Stimulated activated CD4-positive, alpha-beta T cell treated with anti-CD3 and anti-CD28 coated beads, Interleukin-4, amount 100 ng/mL, for 48 hours (primary cell): ENCODE data around the gene TCP10L.
"Not testable (repeated sequence)": the region's sequence is repeated elsewhere in the genome, so short reads cannot be mapped to it uniquely, and the experiment has no call there.

Source experiments
- DNase-seq, 2 donors: peaks; one replicate each; pipeline ENCODE4 v3.0.0-alpha.2; 2020; ENCODE audit warnings: low read depth in 2 of 2

The TCP10L gene

DNA sequence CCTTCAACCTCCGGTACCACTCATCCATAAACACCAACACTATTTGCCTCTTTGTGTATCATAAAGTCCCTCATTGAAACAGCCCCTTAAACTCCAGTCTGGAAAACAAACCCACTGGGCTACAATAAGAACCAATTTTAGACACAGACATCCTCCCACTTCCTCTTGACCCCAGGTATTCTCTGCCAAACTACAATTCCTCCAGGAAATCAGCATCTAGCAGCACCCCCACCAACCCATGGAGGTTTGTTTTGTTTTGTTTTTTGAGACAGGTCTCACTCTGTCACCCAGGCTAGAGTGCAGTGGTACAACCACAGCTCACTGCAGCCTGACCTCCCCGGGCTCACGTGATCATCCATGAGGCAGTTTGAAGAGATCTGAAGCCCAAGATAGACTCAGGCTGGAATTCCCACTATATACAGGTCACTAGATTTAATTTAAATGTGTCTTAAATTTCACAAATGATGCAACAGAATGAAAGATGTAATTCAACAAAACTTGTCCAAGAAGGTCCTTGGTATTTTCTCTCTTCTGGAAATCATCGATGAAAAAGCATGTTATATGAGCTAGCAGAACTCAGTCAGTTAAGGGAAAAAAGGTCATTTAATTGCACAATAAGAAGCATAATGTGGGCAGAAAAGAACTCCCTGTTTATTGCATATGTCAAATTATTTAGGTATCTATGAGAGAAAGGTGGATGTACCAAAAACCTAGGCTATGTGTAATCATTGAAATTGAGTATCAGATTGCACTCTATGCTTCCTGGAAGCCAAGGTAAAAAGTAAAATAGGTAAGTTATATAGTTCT lies 30.3 kb downstream of the TCP10L start:
- DNase-seq = no peak

DNA sequence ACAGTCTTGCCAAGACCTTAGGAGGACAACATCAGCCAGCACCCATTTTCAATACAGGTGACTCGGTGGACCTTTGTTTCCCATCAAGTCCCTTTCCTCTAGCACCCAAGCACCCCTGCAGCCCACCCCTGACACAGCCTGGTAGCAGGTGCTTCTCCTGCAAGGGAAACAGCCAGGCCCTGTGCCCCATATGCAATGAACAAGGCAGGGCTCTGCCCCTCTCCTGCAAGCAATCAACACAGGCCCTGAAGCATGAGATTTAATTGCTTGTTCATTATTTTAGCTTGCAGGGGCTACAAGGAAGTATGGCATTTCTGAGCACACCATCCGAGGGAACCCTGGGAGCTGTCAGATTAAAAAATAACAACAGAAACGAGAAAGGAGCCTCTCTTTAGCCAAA lies 35.4 kb downstream of the TCP10L start:
- DNase-seq = no peak

DNA sequence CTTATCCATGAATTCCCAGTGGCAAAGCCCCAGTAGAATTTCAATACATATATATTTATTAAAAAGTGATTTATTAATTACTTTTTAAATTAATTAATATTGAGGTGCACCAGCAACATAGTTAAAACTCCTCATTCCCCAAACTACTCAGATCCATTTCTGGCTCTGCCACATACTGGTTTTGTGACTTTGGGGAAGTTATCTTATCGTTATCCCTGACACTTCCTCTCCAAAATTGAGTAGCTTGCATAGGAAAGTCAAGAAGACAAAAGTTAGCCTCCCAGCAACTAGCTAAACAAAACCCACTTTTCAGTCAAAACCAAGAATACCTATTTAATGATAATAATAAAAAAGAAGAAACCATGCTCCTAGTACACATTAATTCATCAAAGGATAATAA lies 35.9 kb downstream of the TCP10L start:
- DNase-seq = no peak

DNA sequence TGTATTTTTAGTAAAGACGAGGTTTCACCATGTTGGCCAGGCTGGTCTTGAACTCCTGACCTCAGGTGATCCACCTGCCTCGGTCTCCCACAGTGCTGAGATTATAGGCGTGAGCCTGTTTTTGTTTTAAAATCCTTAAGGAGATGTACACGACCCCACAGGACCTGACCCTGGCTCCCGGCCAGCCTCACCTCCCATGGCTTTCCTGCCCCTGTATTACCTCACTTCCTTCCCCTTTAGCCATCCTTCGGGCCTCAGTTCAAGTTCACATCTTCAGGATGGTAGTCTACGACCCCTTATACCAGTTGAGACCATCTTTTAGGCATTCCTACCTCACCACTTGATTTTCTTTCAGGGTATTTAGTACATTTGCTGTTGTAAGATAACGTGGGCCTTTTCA lies 36.3 kb downstream of the TCP10L start:
- no peak for DNase-seq

DNA sequence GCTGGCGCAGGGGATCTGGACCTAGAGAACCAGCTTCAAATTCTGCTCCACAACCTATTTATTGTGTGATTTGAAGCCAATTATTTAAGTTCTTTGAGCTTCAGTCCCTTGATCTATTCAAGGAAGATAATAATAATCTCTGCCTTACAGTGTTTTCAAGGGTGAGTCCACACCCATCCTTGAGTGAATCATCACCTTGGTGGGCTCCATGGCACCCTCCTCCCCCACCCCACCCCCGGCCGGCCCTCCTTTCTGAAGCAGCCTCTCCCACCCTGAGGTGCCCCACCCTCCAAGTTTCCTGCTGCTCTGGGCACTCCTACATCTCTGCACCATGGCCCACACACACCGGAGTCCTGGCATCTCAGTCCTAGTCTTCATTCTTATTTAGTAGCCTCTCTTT lies 38.3 kb downstream of the TCP10L start:
- no peak for DNase-seq

DNA sequence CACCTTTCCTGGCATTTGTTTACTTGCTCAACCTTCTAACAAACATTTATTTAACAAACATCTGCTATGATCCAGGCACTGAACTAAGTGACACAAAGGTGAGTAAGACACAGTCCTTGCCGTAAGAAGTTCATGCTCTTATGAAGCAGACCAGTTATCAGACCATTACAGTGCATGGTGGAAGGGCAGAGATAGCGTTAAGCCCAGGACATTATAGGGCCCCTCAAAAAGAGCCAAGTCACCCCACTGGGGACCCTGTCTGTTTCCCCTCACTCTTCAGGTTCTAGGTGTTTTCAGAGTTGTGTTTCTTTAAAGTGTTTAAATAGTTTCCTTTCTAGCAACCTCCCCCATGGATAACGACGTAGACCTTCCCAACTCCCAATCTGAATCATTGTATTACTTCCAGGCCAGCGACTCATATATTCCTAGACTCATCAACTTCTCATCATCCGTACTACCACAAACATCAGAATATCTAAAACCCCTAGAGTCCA lies 39.3 kb downstream of the TCP10L start:
- DNase-seq = no peak

DNA sequence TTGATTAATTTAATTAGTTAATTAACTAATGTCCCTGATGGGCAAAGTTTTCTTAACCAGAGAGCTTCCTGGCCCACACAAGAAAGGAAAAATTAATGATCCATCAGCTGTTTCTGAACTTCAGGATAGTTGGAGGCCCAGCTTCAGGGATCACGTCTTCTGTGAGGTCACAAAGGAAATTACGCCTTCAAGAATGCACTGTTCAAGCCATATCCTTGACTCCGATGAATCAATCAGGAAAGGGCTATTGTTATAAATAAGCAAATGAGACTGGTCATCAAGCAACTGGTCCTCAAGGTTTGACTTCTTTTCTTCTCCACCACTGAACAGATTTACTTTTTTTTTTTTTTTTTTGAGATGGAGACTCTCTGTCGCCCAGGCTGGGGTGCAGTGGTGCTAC lies 40.6 kb downstream of the TCP10L start:
- no peak for DNase-seq

DNA sequence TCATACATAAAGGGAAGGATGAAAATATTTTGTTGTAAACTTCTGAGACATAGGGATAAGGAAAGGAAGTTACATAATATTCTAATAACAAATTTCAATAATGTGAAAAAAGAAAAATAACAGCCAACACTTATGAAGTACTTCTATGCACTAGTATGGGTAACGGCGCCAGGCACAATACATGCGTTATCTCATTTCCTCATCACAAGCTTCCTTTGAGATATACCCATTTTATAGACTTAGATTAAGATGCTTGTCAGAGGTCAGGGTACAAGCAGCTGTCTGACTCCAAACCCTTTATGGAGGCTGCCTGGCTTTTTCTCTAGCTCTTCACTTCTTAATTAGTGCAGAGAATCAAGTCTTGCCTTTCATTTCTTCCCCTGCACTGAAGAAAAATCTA lies 41.3 kb downstream of the TCP10L start:
- no peak for DNase-seq

DNA sequence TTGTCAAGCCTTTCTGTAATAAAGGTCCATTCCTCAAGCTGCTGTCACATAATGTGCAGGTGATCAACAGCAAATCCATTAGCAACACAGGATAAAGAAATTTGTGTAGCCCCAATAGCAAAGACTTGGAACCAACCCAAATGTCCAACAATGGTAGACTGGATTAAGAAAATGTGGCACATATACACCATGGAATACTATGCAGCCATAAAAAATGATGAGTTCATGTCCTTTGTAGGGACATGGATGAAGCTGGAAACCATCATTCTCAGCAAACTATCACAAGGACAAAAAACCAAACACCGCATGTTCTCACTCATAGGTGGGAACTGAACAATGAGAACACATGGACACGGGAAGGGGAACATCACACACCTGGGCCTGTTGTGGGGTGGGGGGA lies 42.3 kb downstream of the TCP10L start:
- not testable (repeated sequence) for DNase-seq

DNA sequence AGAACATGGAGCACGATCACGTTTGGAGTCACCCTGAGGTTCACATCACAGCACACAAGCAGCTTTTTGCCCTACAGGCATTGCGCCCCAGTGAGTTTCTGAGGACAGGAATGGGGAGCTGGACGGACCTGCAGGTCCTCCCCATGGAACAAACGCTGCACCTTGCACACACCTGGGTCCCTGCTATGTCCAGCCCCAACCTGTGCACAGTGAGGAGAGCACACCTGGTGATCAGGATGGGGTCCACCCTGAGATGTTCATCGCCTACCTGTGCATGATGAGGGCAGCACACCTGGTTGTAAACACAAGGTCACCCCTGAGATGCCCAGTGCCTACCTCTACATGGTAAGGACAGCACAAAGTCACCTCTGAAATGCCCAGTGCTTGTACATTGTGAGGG lies 45.9 kb downstream of the TCP10L start:
- no peak for DNase-seq

DNA sequence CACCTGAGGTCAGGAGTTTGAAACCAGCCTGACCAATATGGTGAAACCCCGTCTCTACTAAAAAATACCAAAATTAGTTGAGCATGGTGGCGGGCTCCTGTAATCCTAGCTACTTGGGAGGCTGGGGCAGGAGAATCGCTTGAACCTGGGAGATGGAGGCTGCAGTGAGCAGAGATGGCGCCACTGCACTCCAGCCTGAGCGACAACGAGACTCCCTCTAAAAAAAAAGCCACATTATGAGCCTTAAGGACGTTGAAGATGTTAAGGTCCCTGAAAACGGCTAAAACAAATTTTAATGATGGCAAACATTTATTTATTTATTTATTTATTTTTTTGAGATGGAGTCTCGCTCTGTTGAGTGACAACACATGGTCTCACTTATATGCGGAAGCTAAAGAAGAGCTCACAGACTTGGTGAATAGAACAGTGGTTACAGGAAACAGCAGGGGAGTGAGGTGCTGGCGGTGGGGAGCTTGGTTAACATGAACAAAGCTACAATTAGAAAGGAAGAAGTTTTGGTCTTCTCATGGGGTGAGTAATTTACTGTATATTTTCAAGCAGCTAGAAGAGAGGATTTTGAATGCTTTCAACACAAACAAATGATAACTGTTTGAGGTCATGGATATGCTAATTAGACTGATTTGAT lies 47.1 kb downstream of the TCP10L start:
- no peak for DNase-seq

DNA sequence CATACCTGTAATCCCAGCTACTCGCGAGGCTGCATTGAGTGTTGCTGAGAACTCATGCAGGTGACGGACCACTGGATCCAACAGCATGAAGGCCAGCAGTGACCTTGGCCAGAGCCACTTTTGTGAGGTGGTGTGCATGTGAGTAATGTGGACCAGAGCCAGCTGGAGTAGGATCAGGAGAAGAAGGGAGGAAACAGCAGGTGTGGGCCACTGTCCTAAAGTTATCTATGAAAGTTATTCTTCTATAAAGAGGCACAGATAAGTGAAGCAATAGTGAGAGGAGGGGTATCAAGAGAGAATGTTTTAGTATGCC lies 47.8 kb downstream of the TCP10L start:
- DNase-seq = no peak

DNA sequence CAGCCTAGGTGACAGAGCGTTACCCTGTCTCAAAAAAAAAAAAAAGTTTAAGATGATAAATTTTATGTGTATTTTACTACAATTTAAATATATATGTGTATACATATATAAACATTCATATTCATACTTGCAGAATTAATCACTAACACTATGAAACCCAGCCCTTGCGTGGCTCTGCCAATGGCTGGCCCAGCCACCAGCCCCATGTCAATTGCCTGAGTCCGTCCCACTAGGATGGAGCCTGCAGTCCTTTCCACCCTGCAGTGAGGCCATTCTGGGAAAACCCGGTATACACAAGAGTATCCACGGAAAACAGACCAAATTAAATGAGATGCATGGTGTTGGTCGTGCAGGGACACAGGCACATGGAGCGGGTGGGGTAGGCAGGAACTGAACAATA lies 49.7 kb downstream of the TCP10L start:
- no peak for DNase-seq

DNA sequence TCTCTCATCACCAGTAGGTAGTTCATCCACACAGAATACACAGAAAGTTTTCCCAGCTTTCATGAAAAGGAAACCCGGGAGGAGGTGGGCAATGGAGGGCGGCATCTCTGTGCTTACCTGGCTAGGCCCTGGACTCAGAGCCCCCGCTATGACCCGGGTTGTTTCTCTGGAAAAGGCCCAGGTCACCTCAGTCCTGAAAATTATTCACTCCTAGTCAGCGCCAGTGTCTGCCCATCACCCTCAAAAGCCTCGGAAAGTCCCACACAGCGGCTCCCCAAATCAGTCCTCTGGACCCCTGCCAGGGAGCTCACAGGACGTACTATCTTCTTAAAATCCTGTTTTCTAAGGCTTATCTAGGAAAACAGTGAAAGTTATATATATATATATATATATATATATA lies 51.2 kb downstream of the TCP10L start:
- no peak for DNase-seq

DNA sequence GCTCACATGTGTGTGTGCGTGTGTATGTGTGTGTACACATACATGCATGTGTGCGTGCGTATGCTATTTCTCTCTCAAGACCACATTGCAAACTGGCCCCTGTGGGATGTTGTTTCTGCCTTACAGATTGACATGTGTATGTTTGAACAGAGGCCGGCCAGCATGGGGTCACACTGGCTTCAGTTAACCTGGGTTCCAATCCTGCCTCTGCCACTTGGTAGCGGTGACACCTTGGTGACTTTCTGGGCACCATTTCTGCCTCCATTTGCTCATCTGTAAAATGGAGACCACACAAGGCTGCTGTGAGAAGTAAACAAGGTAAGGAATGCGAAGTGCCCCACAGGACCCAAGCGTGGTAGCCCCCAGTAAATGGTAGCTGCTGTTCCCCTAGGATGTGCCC lies 51.7 kb downstream of the TCP10L start:
- DNase-seq = no peak

DNA sequence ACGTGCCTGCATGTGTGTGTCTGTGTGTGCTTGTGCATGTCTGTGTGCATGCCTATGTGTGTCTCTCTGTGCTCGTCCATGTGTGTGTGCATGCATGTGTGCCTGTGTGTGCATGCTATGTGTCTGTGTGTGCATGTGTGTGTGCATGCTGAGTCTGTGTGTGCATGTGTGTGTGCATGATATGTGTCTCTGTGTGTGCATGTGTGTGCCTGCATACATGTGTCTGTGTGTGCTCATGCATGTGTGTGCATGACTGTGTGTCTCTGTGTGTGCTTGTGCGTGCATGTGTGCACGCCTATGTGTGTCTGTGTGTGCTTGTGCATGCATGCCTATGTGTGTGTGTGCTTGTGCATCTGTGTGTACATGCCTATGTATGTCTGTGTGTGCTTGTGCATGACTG lies 52.3 kb downstream of the TCP10L start:
- no peak for DNase-seq

DNA sequence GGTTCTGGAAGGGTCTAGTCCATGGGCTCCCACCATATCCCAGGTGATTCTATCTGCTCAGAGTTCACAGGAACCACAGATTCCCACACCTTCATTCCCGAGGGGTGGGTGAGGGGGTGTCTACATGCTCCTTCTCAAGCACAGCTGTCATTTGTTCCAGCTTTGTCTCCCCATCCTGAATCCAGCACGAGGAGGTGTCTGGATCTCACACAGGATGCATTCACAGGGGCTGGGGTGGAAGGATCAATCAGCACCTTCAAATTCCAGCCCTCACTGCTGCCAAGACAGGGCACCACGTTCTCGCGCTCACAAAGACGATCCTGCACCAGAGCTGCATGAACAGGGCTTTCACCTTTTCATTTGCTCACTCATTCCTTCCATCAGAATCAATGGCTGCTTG lies 52.7 kb downstream of the TCP10L start:
- DNase-seq = no peak

DNA sequence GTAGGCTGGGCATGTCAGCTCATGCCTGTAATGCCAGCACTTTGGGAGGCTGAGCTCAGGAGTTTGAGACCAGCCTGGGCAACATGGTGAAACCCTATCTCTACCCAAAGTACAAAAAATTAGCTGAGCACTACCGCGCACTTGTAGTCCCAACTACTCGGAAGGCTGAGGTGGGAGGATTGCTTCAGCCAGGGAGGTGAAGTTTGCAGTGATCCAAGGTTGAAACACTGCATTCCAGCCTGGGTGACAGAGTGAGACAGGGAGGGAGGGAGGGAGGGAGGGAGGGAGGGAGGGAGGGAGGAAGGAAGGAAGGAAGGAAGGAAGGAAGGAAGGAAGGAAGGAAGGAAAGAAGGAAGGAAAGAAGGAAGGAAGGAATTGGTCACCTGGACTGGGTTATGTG lies 53.8 kb downstream of the TCP10L start:
- not testable (repeated sequence) for DNase-seq

DNA sequence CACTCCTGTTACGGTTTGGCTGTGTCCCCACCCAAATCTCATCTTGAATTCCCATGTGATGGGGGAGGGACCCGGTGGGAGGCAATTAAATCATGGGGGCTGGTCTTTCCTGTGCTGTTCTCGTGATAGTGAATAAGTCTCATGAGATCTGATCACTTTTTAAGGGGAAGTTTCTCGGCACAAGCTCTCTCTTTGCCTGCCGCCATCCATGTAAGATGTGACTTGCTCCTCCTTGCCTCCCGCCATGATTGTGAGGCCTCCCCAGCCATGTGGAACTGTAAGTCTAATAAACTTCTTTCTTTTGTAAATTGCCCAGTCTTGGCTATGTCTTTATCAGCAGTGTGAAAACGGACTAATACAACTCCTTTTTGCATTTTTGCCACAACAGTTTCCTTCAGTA lies 54.5 kb downstream of the TCP10L start:
- DNase-seq = not testable (repeated sequence)

DNA sequence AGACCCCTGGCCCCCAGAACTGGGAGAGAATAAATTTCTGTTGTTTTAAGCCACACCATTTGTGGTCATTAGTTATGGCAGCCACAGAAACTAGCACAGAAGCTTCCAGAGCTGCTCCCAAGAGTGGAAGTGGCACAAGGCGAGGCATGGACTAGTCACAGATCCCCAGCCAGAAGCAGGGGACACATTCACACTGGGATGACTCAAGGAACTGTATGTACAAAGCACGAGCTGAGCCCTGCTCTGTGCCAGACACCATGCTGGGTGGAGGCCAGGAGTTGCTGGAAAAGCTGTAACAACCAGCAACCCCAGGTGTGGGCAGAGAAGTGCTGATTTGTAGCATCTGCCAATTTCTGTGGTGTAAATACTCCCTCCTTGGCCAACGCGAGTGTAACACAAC lies 55.6 kb downstream of the TCP10L start:
- DNase-seq = no peak

DNA sequence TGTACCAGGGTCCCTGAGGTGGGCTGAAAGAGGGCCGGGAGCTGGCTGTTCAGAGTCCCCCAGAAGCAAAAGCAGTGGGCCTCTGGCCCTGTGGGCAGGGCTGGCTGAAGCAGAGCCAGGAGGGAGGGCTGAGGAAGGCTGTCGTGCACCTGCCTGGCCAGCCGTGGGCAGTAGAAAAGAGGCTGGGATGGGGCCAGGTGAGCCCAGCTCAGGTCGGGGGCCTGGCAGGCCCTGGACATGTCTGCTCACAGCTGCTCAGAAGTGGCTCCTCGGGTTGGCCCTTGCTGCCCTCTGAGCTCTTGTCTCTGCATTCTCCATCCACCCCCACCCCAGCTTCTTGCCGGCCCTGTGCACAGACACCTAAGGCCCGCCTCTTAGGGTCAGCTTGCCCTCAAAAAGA lies 60.0 kb downstream of the TCP10L start:
- no peak for DNase-seq

DNA sequence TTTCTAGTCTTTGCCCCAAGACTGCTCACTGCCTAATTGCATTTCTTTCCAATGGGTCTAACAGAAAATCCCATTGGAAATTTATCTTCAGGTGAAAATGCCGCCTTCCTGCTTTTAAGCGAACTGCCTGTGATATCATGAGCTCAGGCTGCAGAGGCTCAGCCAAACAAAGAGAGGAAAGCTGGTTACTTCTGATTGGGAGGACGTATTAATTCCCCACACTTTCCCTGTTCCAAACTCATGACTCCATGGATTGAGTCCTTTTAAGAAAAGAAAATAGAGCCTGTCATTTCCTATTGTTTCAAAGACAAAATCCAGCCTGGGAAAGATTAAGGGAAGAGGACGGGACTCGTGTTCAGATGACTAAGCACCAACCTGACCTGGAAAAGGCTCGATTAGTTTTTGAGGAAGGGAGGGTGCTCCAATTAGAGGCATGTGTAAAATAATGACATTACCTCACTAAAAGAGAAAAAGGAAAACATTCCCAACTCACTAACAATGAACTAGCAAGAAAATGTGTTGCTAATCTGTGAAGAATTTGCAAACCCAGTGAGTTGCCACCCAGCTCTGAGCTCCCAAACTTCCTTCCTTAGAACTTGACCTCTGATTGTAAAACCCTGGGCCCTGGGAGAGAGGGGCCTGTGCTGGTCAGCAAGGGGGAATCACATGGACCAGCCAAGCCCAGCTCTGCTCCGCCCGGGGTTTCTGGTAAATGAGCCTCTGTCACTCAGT lies 61.2 kb downstream of the TCP10L start:
- DNase-seq = no peak
